Right lobe of liver (tissue), 4 donors: ENCODE data around the gene EDDM3A.

Experiments used
- POLR2A ChIP-seq: fragments of 450-650 bp; IDR thresholded peaks from one replicate; pipeline ENCODE4 v1.6.1; 2017; ENCODE audit warnings: antibody characterized with exemption, mild to moderate bottlenecking
- TF ChIP-seq, protein P1 (sequence below), 4 donors: fragments of 200-600 bp in 3 of 4; fragments of 450-650 bp in 1 of 4; IDR thresholded peaks; one replicate each; pipeline versions ENCODE4 v1.5.1 to v1.8.0; 2016 to 2022; ENCODE audit warnings: antibody characterized with exemption in 4 of 4, mild to moderate bottlenecking in 2 of 4
- donor health status: DM: no; HTN: no; CAD: no.
- donor health status: DM: no; HTN: no; CAD: no.
- donor health status: DM: no; HTN: yes; CAD: no.

DNA sequence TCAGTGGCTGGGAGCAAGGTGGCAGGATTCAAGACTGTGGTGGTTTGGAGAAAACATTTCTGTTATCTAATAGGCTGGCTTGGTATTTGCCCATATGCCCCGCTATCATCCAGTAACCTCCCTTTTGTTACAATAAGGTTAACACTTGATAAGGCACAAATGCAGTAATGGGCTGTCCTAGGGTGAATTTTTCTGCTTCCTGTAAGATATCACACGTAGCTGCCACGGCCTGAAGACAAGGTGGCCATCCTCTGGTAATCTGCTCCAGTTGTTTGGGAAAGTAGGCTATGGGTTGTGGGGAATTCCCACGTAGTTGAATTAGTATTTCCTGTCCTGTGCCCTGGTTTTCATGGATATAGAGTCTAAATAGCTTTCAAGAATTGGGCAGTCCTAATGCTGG is 34.0 kb upstream of the EDDM3A start:
- TF ChIP-seq, protein P1, sequence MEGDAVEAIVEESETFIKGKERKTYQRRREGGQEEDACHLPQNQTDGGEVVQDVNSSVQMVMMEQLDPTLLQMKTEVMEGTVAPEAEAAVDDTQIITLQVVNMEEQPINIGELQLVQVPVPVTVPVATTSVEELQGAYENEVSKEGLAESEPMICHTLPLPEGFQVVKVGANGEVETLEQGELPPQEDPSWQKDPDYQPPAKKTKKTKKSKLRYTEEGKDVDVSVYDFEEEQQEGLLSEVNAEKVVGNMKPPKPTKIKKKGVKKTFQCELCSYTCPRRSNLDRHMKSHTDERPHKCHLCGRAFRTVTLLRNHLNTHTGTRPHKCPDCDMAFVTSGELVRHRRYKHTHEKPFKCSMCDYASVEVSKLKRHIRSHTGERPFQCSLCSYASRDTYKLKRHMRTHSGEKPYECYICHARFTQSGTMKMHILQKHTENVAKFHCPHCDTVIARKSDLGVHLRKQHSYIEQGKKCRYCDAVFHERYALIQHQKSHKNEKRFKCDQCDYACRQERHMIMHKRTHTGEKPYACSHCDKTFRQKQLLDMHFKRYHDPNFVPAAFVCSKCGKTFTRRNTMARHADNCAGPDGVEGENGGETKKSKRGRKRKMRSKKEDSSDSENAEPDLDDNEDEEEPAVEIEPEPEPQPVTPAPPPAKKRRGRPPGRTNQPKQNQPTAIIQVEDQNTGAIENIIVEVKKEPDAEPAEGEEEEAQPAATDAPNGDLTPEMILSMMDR (IDR thresholded peaks at IDR 0.05) = no peak
- TF ChIP-seq POLR2A = no peak
